DMS 273 (cell line): ENCODE results near the gene PALB2.
A peak's percentile ranks its signal among the peaks of the same experiment; 100 is the strongest.

Source experiments
- DNase-seq: peaks from one replicate; lab custom pipeline; 2025; ENCODE audit not compliant: unreplicated experiment; lab: John Stamatoyannopoulos, UW

PALB2 gene

DNA sequence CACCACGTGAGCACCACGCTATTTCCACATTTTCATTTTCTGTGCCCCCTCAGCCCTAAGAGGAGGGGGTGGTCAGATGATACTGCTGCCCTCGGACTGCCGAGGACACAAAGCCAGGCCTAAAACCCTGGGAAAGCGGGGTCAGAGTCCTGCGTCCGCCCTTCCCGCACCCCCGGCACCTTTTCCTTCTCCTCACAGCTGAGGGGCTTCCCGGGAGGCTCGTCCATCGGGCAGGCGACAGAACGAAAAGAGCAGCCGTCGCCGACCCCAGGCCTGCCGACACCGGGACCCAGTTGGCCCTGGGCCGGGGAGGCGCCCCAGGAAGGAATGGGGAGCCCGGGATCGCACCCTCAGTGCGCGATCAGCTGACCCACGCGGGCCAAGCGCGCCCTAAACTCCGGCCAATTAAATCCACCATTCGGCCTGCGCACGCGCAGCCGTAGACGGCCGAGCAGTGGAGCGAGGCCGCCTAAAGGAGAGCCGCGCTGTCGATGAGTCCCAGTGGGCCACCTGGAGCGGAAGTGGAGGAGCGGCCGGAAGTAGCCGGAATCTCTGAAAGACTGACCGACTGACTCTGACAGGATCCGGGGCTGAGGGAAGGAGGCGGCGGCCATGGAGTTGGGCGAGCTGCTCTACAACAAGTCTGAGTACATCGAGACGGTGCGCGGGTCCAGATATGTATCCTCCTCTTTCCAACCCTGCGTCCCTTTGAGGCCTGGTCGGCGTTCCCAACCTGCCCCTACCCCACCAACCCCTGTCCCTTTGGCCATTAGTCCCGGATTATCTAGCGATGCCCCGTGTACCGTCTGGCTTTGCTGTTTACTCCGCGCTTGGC, at the start of gene PALB2, which contains the start of gene DCTN5:
PALB2 (minus strand) TSS at position 380 of the 835 bp plus-strand sequence; CDS start at position 227, 153 bp downstream.
DCTN5 (plus strand) TSS at position 536 of the 835 bp plus-strand sequence; CDS start at position 613, 77 bp downstream.
- peak; percentile 98 for DNase-seq

- DNase-seq, result no peak
Measured at GRCh38 chr16:23689442-23690187, 48.5 kb upstream of the PALB2 start.

GRCh38 chr16:23687034-23687808, 46.1 kb upstream of the PALB2 start:
- no peak for DNase-seq

DNA sequence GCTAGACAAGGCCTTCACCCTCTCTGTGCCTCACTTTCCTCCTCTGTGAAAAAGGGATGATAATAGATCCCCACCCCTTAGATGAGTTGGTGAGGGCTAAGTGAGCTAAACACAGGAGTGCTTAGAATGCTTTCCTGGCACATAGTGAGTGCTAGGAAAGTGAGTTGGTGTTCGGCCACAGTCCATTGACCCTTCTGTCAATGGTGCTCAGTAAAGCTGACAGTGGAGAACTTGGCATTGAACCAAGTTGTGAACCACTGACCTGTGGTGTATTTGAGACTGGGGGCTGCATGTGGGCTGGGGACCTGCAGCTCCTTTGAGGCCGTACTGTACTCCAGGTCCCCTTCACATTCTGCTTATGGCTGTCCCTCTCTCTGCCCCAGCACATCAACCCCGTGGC, 42.4 kb upstream of the PALB2 start:
- no peak for DNase-seq

DNA sequence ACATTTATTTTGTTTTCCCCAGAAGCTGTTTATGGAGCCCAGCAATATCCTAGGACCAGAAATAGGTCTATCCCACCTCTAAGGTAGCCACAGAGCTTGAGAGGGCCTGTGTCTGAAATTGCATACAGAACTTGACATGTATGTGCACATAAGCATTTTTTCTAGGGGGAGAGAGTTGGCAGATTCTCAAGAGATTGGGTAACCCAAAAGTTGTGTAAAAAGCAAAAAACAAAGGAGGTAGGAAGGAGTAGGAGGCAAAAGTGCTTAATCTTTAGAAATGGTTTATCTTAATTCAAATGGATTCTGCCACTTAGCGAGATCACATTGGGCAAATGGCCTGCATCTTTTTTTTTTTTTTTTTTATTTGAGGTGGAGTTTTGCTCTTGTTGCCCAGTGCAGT, 41.1 kb upstream of the PALB2 start:
- DNase-seq, result no peak

DNA sequence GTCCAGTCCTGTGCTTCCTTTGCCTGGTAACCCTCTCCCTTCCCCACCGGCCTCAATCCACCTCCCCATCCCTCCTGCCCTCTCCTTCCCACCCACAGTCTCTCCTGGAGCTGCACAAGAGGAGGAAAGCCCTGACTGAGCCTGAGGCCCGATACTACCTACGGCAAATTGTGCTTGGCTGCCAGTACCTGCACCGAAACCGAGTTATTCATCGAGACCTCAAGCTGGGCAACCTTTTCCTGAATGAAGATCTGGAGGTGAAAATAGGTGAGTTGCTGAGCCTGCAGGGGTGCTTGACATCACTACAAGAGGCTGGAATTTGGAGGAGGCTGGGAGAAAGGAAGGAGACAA, 38.9 kb upstream of the PALB2 start:
- peak; percentile 21 for DNase-seq

DNA sequence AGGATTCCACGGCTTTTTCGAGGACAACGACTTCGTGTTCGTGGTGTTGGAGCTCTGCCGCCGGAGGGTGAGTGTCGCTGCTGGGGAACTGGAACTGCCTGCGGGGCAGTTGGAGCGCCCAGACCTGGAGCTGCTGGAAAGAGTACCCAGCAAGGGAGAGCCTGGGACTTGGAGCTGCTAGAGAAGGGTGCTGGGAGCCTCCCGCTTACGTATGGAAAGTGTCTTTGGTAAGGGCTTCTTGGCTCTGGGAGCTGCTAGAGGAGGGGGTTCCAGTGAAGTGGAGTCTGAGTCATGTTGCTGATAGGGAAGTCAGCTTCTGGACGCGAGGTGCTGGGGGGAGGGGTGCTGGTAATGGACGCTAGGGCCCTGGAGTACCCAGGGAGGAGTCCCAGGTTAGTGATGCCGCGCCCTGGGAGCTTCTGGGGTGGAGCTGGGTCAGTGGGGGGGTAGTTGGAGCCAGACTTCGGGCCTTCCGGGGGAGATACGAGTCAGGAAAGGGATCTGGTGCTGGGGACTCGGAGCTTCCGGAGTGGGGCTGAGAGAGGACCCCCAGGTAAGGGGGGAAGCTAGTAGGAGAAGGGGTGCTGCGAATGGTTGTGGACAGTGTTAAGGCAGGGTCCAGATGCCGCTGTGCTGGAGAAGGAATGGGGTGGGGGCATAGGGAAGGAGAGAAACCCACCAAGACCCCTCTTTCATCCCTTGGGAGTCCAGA, 38.3 kb upstream of the PALB2 start:
- peak; percentile 60 for DNase-seq

GRCh38 chr16:23678430-23679273, 37.5 kb upstream of the PALB2 start, which contains the start of gene PLK1:
Gene PLK1, plus strand, starts transcription at chr16:23678889. Its CDS starts 44 bp downstream, at chr16:23678933.
- DNase-seq, result peak; percentile 97

DNA sequence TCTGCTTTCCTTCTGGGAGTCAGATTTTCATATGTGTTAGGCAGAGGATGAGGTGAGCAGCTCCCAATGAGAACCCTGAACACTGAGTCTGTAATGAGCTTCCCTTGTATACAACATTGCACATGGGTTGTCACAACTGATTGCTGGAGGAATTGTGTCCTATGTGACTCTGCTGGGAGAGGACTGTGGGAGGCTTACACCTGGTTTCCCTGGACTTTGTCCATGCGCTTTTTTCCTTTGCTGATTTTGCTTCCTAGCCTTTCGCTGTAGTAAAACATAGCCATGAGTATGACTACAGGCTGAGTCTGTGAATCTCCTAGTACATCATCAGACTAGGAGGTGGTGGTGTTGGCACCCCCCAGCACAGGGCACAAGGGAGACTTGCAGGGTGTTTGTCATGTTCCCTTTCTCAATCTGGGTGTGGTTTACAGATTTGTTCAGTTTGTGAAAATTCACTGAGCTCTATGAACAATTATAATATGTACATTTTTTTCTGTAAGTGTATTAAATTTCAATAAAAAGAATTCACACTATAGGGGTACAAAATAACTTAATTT, 35.9 kb upstream of the PALB2 start:
- no peak for DNase-seq

GRCh38 chr16:23673971-23674614, 33.0 kb upstream of the PALB2 start:
- DNase-seq, result no peak

DNA sequence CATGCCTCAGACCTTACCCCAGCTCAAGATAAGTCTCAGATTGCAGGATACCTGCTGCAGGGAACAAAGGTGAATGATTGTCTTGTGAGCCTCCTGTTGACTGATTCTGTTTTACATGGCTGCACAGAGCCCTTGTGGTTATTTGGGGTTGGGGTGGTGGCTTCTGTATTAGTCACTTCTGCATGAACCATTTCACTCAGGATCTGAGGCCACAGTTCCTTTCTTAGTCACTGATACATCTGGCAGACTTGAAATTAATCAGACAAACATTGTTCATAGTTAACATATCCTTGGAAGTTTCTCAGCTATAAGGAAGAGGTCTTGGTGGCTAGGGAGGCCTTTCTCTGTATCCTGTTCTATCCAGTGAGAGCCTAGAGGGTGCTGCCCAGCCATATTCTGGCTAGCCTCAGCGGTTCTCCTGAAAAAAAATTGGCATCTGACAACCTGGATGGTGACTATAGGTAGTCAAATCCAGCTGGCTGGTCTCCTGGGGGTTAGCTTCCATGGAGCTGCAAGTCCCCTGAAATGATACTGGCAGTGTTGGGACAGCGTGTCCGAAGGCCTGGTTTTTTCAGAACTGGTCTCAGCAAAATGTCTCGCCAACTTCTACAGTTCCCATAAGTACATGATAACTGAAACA, 29.1 kb upstream of the PALB2 start:
- DNase-seq, result no peak

DNA sequence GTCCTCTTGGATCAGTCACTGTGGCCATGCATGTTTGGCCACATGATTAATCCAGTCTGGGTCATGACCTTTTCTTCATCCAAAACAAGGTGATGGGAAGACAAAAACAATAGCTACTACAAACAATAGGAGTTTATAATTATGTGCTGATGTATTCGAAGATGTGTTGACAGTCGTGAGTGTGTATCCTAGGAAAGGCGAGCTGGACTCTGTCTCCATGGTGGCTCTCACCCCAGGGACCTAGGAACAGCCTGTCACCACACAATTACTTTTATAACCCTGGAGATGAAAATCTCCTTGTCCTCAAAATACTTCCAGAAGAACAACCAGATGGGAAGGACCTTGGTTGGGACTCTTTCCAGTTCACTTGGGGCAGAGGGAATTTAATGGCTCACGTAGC, 27.8 kb upstream of the PALB2 start:
- DNase-seq, result no peak

- DNase-seq, result no peak
Measured at GRCh38 chr16:23668225-23668624, 27.1 kb upstream of the PALB2 start.

GRCh38 chr16:23667355-23667659, 26.2 kb upstream of the PALB2 start:
- no peak for DNase-seq

GRCh38 chr16:23666571-23667354, 25.7 kb upstream of the PALB2 start:
- no peak for DNase-seq

DNA sequence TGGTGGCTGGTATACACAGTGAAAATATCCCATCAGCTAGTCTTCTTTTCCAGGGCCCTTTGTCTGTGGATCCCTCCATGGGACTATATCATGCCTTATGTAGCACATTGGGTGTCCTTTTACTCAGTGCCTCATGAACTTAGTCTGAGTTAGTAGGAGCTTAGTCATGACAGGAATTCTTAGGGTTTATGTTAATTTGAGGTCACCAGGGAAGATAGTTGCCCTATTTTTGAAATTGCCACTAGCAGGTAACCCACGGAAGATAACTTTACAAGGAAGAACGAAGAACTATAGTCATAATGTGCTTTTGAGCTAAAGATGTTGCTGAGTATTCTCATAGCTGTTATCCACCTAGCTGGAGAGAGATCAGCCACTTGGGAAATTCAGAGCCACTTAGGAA, 22.8 kb upstream of the PALB2 start:
- DNase-seq, result no peak

GRCh38 chr16:23651943-23652468, 10.9 kb upstream of the PALB2 start:
- DNase-seq, result no peak
